Measurements from ENCODE around the gene BBC3.
"Not testable (repeated sequence)": the region's sequence is repeated elsewhere in the genome, so short reads cannot be mapped to it uniquely, and the experiment has no call there.

The BBC3 gene, protein sequence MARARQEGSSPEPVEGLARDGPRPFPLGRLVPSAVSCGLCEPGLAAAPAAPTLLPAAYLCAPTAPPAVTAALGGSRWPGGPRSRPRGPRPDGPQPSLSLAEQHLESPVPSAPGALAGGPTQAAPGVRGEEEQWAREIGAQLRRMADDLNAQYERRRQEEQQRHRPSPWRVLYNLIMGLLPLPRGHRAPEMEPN

DNA sequence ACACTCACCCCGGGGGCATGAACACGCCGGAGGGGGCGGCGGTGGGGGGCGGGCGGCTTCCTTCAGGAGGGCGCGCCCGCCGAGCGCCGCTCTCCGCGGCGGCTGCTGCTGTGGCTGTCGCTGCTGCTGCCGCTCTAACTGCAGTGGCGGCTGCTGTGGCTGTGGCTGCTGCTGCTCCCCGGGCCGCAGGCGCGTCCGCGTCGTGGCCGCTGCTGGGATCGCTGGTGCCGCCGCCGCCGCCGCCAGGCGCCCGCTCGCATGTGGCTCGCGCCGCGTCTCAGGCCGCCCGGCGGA is at the start of gene BBC3:
Gene BBC3 (minus strand): TSS at position 279 of the 294 bp plus-strand sequence. CDS start 2,768 bp downstream, outside the sequence.
- peaks cover 6% of the 10 kb centered on the region; the same call in 1 of the 2 replicates for H3K4me1 ChIP-seq (ENCODE audit: insufficient read depth, low read length)
- H3K27ac ChIP-seq (ENCODE audit: low read length), result no peak within 1 kb of the TSS

DNA sequence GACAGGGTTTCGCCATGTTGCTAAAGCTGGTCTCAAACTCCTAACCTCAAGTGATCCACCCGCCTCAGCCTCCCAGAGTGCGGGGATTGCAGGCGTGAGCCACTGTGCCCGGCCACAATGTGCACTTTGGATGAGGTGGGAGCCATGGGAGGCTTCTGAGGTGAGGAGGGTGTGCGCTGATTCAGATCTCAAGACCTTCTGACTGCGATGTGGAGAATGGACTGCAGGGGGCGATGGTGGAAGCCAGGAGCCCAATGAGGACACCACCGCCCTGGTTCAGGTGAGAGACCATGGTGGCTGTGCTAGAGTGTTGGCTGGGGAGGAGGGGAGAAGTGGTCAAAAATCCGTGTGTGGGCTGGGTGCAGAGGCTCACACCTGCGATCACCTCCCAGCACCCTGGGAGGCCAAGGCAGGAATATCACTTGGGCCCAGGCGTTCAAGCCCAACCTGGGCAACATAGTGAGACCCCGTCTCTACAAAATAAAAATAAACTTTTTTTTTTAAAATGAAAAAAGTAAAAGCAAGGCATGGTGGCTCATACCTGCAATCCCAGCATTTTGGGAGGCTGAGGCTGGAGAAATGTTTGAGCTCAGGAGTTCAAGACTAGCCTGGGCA is 49.3 kb upstream of the BBC3 start:
- Histone ChIP-seq H3K27ac (ENCODE audit: low read length) (no peak overlapping the region), H3K36me3 (ENCODE audit: insufficient read depth, low read depth, low read length) (no peaks in the 10 kb centered on the region), H3K9ac (ENCODE audit: low read depth, low read length) (no peak overlapping the region), H3K27me3 (ENCODE audit: insufficient read depth, low read length) (peaks cover 11% of the 10 kb centered on the region), H3K9me3 (ENCODE audit: insufficient read depth, low read depth, low read length) (no peaks in the 10 kb centered on the region), H3K4me3 (ENCODE audit: low read length) (no peak overlapping the region), H3K4me1 (ENCODE audit: insufficient read depth, low read length) (peaks cover 6% of the 10 kb centered on the region; the same call in 1 of the 2 replicates)

More for the DNA sequence above, at the start of gene BBC3:
- Histone ChIP-seq H3K36me3 (ENCODE audit: insufficient read depth, low read depth, low read length) (no peaks in the 10 kb centered on the region), H3K27me3 (ENCODE audit: insufficient read depth, low read length) (peaks cover 14% of the 10 kb centered on the region; the same call in 1 of the 2 replicates), H3K4me3 (ENCODE audit: low read length) (peak within 1 kb of the TSS; percentile 78), H3K9ac (ENCODE audit: low read depth, low read length) (peak within 1 kb of the TSS; percentile 67; the same call in 1 of the 2 replicates), H3K9me3 (ENCODE audit: insufficient read depth, low read depth, low read length) (no peaks in the 10 kb centered on the region)

DNA sequence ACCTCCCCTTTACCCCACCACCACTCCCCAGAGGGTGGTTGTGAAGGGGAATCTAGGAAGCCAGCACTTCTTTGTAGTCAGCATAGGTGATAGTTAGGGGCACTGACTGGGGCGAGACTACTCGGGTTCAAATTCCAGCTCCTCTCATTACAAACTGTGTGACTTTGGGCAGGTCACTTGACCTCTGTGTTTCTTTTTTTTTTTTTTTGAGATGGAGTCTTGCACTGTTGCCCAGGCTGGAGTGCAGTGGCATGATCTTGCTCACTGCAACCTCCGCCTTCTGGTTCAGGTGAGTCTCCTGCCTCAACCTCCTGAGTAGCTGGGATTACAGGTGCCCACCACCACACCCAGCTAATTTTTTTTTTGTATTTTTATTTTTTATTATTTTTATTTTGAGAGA is 45.5 kb upstream of the BBC3 start:
- not testable (repeated sequence) for H3K9ac ChIP-seq (ENCODE audit: low read depth, low read length); H3K9me3 ChIP-seq (ENCODE audit: insufficient read depth, low read depth, low read length); H3K4me1 ChIP-seq (ENCODE audit: insufficient read depth, low read length); H3K36me3 ChIP-seq (ENCODE audit: insufficient read depth, low read depth, low read length); H3K27ac ChIP-seq (ENCODE audit: low read length); H3K4me3 ChIP-seq (ENCODE audit: low read length)
- H3K27me3 ChIP-seq (ENCODE audit: insufficient read depth, low read length), result peaks cover 15% of the 10 kb centered on the region

DNA sequence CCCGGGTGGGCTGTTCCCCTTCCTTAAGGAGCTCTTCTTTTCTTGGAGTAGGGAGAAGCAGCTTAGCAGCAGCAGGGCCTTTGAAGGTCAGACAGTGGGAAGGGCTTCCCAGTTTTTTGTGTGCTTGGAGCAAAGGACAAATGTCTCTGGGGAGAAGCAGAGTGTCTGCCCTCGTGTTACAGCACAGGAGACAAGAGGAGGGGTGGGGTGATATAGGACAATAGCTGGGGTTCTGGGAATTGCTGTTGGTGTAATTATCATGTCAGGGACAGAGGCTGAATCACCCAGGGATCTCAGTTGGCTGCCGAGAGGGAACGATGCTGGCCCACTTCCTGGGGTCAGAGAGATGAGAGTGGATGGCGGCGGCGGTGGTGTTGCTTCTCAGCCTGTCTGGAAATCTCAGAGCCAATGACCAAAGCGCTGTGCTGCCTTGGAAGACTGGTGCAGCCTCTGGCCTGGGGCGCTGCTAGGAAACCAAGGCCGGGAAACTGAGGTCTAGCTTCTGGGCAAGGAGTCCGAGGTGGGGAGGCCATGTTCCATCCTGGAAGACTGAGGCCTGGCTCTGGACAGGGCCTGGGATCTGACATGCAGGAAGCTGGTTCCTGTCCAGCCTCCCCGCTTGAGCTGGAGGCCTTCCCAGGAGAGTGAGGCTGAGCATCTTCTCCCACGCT is 44.9 kb upstream of the BBC3 start:
- peak overlapping the region; percentile 68 for H3K4me3 ChIP-seq (ENCODE audit: low read length)
- no peaks in the 10 kb centered on the region for H3K9me3 ChIP-seq (ENCODE audit: insufficient read depth, low read depth, low read length)
- H3K9ac ChIP-seq (ENCODE audit: low read depth, low read length), result no peak overlapping the region
- peaks cover 6% of the 10 kb centered on the region; the same call in 1 of the 2 replicates for H3K4me1 ChIP-seq (ENCODE audit: insufficient read depth, low read length)
- H3K27me3 ChIP-seq (ENCODE audit: insufficient read depth, low read length), result peaks cover 15% of the 10 kb centered on the region
- H3K27ac ChIP-seq (ENCODE audit: low read length), result no peak overlapping the region
- H3K36me3 ChIP-seq (ENCODE audit: insufficient read depth, low read depth, low read length), result peaks cover 4% of the 10 kb centered on the region

DNA sequence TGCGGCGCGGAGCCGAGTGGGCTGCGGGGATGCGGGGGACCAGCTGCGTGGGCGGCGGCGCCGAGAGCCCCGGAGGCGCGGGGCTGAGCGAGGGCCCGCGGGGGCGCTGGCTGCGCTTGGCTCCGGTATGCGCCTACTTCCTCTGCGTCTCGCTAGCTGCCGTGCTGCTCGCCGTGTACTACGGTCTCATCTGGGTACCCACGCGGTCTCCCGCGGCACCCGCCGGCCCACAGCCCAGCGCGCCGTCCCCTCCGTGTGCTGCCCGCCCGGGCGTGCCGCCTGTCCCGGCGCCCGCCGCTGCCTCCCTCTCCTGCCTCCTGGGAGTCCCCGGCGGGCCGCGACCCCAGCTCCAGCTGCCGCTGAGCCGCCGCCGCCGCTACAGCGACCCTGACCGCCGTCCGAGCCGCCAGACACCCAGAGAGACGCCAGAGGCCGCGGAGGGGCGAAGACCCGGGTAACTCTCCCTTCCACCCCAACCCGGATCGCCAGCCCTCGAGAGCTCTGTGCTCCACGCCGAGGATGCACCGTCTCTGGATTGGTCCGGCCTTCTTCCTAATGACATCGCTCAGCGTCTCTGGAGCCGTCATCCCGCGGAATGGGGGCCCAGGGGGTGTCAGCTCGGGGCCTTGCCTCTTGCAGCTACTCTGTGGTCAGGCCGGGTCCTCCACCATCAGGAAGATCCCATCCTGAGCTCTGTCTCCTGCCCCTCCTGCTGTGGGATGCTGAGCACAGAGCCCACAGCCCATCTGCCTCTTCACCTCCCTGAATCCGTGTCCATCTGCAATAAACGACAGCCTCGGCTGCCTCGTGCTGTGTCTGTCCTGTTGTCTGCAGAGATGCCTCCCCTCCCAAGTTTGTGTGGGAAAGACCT is 44.1 kb upstream of the BBC3 start:
- peaks cover 6% of the 10 kb centered on the region; the same call in 1 of the 2 replicates for H3K4me1 ChIP-seq (ENCODE audit: insufficient read depth, low read length)
- no peak overlapping the region; the same call in 1 of the 2 replicates for H3K9ac ChIP-seq (ENCODE audit: low read depth, low read length)
- no peak overlapping the region for H3K27ac ChIP-seq (ENCODE audit: low read length)

DNA sequence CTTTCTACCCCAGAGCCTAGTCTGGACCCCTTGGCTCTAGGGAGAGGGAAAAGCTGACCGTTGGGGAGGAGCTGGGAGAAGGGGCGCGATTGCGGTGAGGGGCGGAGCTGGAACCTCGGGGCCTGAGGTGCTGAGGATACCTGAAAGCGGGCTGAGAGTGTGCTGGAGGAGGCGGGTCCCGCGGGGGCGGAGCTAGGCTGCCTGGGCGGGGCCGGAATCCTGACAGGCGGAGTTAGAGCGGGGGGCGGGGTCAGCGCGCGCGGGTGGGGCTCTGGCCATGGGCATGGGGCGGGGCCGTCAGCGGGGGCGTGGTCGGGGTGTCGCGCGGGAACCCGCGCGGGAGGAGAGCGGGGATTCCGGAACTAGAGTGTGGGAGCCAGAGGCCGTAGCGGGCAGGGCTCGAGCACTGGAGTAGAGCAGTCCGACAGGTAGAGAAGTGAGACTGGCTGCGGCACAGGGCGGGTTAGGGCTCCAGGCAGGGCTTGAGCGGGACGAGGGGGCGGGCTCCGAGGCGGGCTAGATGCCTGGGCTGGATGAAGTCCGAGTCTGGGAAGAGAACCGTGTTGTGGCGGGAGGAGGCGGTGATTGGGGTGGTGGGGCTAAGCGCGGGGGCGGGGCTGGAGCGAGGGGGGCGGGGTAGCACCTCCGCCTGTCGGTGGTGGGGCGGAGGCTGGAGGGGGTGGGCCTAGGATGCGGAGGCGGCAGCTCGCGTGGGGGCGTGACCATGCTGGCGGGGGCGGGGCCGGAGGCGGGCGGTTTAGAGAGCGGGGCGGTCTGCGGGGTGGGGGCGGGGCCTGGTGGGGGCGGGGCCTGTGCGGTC is 43.3 kb upstream of the BBC3 start, which contains the start of gene INAFM1:
Gene INAFM1 (plus strand): TSS at position 815 of the 820 bp plus-strand sequence. CDS start 35 bp downstream, outside the sequence.
- peak within 1 kb of the TSS; percentile 88 for H3K4me3 ChIP-seq (ENCODE audit: low read length)
- no peaks in the 10 kb centered on the region for H3K9me3 ChIP-seq (ENCODE audit: insufficient read depth, low read depth, low read length)
- H3K36me3 ChIP-seq (ENCODE audit: insufficient read depth, low read depth, low read length), result peaks cover 14% of the 10 kb centered on the region
- peak within 1 kb of the TSS; percentile 93 for H3K27ac ChIP-seq (ENCODE audit: low read length)
- peak within 1 kb of the TSS; percentile 93 for H3K9ac ChIP-seq (ENCODE audit: low read depth, low read length)
- peaks cover 6% of the 10 kb centered on the region; the same call in 1 of the 2 replicates for H3K4me1 ChIP-seq (ENCODE audit: insufficient read depth, low read length)
- H3K27me3 ChIP-seq (ENCODE audit: insufficient read depth, low read length), result peaks cover 15% of the 10 kb centered on the region

More for the DNA sequence above, 44.1 kb upstream of the BBC3 start:
- Histone ChIP-seq H3K36me3 (ENCODE audit: insufficient read depth, low read depth, low read length) (peaks cover 12% of the 10 kb centered on the region), H3K4me3 (ENCODE audit: low read length) (peak overlapping the region; percentile 68), H3K27me3 (ENCODE audit: insufficient read depth, low read length) (peaks cover 15% of the 10 kb centered on the region), H3K9me3 (ENCODE audit: insufficient read depth, low read depth, low read length) (no peaks in the 10 kb centered on the region)

DNA sequence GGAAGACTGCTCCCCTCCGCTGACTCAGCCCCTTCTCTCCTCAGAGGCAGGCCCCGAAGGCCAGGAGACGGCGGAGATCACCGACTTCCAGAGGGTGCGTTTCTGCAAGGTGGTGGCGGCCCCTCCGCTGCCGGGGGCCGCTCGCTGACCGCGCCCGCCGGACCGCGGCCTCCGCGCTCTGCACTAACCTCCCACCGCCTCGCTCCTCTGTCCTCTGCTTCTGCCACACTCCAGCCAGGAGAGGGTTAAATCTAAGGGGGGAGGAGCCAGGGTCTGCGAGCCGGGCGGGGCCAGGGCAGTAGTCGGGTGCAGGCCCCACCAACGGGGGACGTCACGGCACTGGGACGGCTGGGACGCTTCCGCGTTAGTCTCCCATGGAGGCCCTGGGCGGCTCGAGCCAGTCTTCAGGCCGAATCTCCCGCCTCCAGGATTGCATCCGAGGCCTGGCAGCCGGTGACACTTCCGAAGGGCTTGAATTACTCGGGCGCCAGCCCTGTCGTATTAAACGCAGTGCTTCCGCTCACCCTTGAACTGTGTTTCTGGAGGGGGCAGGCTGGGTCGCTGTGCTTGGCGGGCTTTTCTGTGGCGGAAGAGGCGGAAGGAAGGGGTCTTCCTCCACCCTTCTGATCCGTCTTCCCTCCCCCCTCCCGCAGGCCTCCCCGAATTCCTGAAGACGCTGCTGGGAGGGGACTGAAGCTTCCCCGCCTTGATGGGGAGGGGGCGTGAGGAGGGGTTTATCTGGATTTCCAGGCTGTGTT is 42.5 kb upstream of the BBC3 start:
- H3K27me3 ChIP-seq (ENCODE audit: insufficient read depth, low read length), result peaks cover 15% of the 10 kb centered on the region
- peak overlapping the region; percentile 88 for H3K4me3 ChIP-seq (ENCODE audit: low read length)
- H3K9ac ChIP-seq (ENCODE audit: low read depth, low read length), result peak overlapping the region; percentile 93
- peaks cover 14% of the 10 kb centered on the region for H3K36me3 ChIP-seq (ENCODE audit: insufficient read depth, low read depth, low read length)
- peak overlapping the region; percentile 93 for H3K27ac ChIP-seq (ENCODE audit: low read length)
- peaks cover 6% of the 10 kb centered on the region; the same call in 1 of the 2 replicates for H3K4me1 ChIP-seq (ENCODE audit: insufficient read depth, low read length)
- no peaks in the 10 kb centered on the region for H3K9me3 ChIP-seq (ENCODE audit: insufficient read depth, low read depth, low read length)

DNA sequence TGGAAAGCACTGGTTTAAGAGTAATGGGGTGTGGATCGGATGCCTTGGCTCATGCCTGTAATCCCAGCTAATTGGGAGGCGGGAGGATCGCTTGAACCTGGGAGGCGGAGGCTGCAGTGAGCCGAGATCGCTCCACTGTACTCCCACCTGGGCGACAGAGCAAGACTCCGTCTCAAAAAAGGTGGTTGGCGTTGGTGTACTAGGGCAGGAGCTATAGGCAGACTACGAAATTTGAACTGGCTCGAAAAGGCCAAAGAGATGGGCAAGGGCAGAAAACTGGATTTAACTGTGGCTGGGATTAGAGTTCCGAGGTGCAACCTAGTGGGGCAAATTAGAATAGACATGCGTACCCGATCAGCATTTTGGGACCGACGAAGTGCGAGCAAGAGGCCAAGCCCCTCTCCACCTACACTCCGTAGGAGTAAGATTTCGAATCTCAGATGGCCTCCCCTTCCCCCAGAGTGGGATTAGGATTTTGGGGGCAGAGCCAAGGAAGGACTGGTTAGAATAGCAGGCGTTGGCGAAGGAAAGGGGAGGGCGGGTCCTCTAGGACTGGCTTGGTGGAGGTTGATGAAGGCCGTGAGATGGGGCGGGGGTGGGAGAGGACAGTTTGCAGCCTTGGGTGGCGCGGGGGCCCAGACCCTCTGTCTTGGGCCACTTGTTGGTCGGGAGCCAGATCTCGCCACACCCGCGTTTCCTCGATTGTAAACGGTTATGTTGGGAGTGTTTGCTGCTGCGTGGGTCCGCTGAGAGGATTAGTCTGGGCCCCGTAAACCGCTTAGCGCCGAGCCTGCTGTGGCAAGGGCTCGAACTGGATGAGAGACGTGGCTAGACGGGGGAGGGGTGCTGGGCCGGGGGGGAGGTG is 41.7 kb upstream of the BBC3 start:
- Histone ChIP-seq H3K27me3 (ENCODE audit: insufficient read depth, low read length) (peaks cover 15% of the 10 kb centered on the region), H3K9me3 (ENCODE audit: insufficient read depth, low read depth, low read length) (no peaks in the 10 kb centered on the region), H3K4me3 (ENCODE audit: low read length) (peak overlapping the region; percentile 88), H3K4me1 (ENCODE audit: insufficient read depth, low read length) (peaks cover 6% of the 10 kb centered on the region; the same call in 1 of the 2 replicates), H3K9ac (ENCODE audit: low read depth, low read length) (peak overlapping the region; percentile 93; the same call in 1 of the 2 replicates), H3K36me3 (ENCODE audit: insufficient read depth, low read depth, low read length) (peaks cover 18% of the 10 kb centered on the region), H3K27ac (ENCODE audit: low read length) (no peak overlapping the region)

DNA sequence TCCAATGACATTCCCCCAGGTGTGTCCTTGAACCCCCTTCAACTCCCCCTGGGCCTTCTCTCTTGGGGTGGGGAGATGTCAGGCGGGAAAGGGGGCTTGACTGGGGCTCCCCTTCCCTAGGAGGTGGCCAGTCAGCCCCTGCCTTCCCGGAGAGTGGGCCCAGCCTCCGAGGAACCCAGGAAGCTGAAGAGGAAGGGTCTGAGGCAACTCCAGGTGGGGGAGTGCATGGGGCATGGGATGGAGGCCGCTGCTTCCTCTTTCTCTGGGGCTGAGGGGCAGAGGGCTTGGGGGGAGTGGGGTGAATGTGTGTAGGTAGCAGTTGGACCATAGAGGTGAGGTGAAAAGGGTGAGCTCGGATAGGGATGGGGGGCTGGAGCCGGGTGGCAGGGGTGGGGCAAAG is 41.0 kb upstream of the BBC3 start:
- Histone ChIP-seq H3K36me3 (ENCODE audit: insufficient read depth, low read depth, low read length) (peaks cover 22% of the 10 kb centered on the region), H3K4me3 (ENCODE audit: low read length) (peak overlapping the region; percentile 88; the same call in 1 of the 2 replicates), H3K4me1 (ENCODE audit: insufficient read depth, low read length) (peaks cover 6% of the 10 kb centered on the region; the same call in 1 of the 2 replicates), H3K27ac (ENCODE audit: low read length) (no peak overlapping the region), H3K9me3 (ENCODE audit: insufficient read depth, low read depth, low read length) (no peaks in the 10 kb centered on the region), H3K9ac (ENCODE audit: low read depth, low read length) (peak overlapping the region; percentile 93; the same call in 1 of the 2 replicates), H3K27me3 (ENCODE audit: insufficient read depth, low read length) (peaks cover 15% of the 10 kb centered on the region)

All from iPS-20b (cell line).